Measurements from ENCODE around the gene GTF3C1. TPM values are rescaled to one million over a fixed set of nuclear protein-coding genes. Genes with fewer than 3 reads are reported as not detected.
A peak's percentile ranks its signal among the peaks of the same experiment; 100 is the strongest.

GTF3C1 gene
- total RNA-seq, 1 donor from 2014 or later: 106 TPM

DNA sequence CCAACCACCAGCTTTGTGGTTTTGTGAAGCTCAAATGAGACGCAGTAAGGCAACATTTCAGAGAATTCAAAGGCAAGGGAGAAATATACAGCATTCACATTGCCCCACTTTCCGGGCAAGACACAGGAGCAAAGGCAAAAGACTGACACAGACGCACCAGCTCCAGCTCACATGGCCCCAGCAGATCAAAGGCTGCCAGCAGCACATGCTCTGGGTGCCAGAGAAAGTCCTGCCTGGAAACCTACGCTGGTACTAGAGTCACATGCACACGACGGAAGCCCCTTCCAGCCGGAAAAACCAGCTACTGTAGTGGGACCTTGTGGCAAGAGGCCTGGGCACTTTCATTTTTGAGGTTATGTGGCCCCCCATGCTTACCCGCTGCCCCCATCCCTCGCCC, 50.1 kb downstream of the GTF3C1 start:
- Mint-ChIP-seq H3K4me1 (ENCODE audit: low read depth, unreplicated experiment) (peaks cover 3% of the 10 kb centered on the region), H3K36me3 (ENCODE audit: unreplicated experiment) (no peaks in the 10 kb centered on the region), H3K27ac (ENCODE audit: unreplicated experiment) (no peak overlapping the region), H3K9me3 (ENCODE audit: unreplicated experiment) (no peaks in the 10 kb centered on the region), H3K4me3 (ENCODE audit: unreplicated experiment) (no peak overlapping the region), H3K27me3 (ENCODE audit: unreplicated experiment) (peaks cover 2% of the 10 kb centered on the region)
- TF ChIP-seq, protein P1, sequence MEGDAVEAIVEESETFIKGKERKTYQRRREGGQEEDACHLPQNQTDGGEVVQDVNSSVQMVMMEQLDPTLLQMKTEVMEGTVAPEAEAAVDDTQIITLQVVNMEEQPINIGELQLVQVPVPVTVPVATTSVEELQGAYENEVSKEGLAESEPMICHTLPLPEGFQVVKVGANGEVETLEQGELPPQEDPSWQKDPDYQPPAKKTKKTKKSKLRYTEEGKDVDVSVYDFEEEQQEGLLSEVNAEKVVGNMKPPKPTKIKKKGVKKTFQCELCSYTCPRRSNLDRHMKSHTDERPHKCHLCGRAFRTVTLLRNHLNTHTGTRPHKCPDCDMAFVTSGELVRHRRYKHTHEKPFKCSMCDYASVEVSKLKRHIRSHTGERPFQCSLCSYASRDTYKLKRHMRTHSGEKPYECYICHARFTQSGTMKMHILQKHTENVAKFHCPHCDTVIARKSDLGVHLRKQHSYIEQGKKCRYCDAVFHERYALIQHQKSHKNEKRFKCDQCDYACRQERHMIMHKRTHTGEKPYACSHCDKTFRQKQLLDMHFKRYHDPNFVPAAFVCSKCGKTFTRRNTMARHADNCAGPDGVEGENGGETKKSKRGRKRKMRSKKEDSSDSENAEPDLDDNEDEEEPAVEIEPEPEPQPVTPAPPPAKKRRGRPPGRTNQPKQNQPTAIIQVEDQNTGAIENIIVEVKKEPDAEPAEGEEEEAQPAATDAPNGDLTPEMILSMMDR (IDR thresholded peaks at IDR 0.05; ENCODE audit: partially characterized antibody, unreplicated experiment): no peak
- DNase-seq: no peak

DNA sequence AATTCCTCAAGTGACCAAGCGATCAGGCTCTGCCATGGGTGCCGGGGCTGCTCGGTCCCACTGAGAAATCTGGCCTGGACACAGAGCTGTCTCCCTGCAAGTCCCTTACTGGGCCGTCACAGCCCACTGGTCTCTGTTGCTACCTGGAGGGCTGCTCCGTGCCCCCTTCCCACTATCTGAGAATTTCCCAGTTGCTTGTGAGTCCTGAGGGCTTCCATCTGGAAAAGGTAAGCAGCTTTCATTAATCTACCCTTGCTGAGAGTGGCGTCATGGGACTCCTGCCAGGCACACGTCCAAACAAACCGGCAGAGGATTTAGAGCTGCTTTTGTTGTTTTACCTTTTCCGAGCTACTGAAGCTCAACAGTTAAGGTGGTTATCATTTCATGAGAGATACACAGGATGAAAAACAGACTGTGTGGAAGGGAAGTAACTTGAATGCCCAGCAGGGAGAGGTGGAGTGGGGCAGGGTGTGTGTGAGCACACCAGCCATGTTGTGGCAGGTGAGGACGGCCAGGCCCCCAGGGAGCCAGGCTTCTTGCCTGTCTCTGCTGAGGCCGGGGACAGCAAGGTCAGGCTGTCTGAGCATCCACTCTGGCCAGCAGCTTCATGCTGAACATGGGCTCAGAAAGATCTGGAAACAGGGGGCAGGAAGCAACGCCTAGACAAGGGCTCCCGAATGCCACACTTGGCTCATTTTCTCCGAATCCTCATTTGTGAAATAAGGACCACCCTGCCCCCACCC, 50.6 kb downstream of the GTF3C1 start:
- Mint-ChIP-seq H3K27me3 (ENCODE audit: unreplicated experiment) (peaks cover 2% of the 10 kb centered on the region), H3K27ac (ENCODE audit: unreplicated experiment) (no peak overlapping the region), H3K36me3 (ENCODE audit: unreplicated experiment) (no peaks in the 10 kb centered on the region), H3K9me3 (ENCODE audit: unreplicated experiment) (no peaks in the 10 kb centered on the region), H3K4me1 (ENCODE audit: low read depth, unreplicated experiment) (peaks cover 3% of the 10 kb centered on the region), H3K4me3 (ENCODE audit: unreplicated experiment) (no peak overlapping the region)
- no peak for DNase-seq
- TF ChIP-seq, protein P1 (IDR thresholded peaks at IDR 0.05; ENCODE audit: partially characterized antibody, unreplicated experiment): no peak

DNA sequence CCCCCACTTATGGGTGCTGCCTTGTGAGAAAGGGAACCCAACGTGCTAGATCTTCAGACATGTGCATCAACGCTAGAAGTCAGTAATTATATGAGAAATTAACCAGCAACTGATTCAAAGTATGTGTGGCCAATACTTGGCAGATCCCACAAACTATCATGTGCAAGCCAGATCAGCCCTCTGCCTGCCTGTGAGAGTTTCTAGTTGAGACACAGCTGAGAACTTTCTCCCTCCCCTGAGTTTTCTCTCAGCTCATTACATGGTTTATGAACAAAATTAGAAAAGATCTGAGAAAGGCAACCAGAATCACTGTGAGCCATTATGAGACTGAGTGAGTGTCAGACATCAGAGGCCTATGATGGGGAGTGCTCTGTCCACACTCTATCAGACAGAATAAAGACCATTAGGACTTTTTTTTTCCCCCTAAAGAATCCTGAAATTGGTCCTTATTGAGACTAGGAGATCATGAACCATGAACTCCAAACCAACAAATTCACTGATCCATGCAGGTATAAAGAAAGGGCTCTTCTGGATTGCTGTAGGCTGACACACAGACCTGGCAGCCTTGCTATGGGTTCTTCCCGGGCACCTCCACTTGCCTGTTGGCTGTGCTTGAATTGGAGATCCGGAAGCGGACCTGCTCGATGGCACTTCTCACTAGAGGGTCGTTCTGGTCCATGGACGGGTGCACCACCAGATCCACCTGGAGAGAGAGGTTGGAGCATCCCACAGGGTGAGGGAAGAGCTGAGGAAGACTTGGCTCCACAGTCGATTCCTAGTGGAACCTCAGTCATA, 51.5 kb downstream of the GTF3C1 start:
- H3K27ac Mint-ChIP-seq (ENCODE audit: unreplicated experiment): no peak overlapping the region
- DNase-seq: no peak
- no peaks in the 10 kb centered on the region for H3K36me3 Mint-ChIP-seq (ENCODE audit: unreplicated experiment)
- peaks cover 2% of the 10 kb centered on the region for H3K27me3 Mint-ChIP-seq (ENCODE audit: unreplicated experiment)
- H3K9me3 Mint-ChIP-seq (ENCODE audit: unreplicated experiment): no peaks in the 10 kb centered on the region
- no peak overlapping the region for H3K4me3 Mint-ChIP-seq (ENCODE audit: unreplicated experiment)
- peaks cover 3% of the 10 kb centered on the region for H3K4me1 Mint-ChIP-seq (ENCODE audit: low read depth, unreplicated experiment)
- TF ChIP-seq, protein P1 (IDR thresholded peaks at IDR 0.05; ENCODE audit: partially characterized antibody, unreplicated experiment): no peak

DNA sequence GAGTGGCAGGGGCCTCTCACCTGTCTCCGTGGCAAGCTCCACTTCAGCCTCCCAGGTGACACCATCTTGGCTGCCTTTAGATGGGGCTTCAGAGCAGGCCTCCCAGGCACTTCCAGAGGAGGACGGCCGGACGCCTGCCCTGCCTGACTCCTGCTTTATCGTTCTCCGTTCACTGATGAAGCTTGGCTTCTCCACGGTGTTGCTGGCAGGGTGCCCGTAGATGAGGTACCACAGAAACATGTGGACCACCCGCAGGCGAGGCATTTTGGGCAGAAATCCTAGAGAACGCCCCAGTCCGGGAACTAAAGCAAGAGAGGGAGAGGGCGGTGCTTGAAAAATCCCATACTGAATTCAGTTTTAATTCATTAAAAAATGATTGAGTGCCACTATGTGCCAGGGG, 54.5 kb downstream of the GTF3C1 start:
- no peak for DNase-seq
- Mint-ChIP-seq H3K4me3 (ENCODE audit: unreplicated experiment) (no peak overlapping the region), H3K4me1 (ENCODE audit: low read depth, unreplicated experiment) (peaks cover 3% of the 10 kb centered on the region)

More for the DNA sequence above, 54.5 kb downstream of the GTF3C1 start:
- TF ChIP-seq, protein P1 (IDR thresholded peaks at IDR 0.05; ENCODE audit: partially characterized antibody, unreplicated experiment): no peak
- Mint-ChIP-seq H3K9me3 (ENCODE audit: unreplicated experiment) (no peaks in the 10 kb centered on the region), H3K27me3 (ENCODE audit: unreplicated experiment) (peaks cover 2% of the 10 kb centered on the region), H3K27ac (ENCODE audit: unreplicated experiment) (peak overlapping the region; percentile 28), H3K36me3 (ENCODE audit: unreplicated experiment) (no peaks in the 10 kb centered on the region)
